ENCODE data around the gene SLC36A1. TPM values are rescaled to one million over a fixed set of nuclear protein-coding genes. Genes with fewer than 3 reads are reported as not detected.
"Not testable (repeated sequence)": the region's sequence is repeated elsewhere in the genome, so short reads cannot be mapped to it uniquely, and the experiment has no call there.

Gene SLC36A1
- total and polyA plus RNA-seq, 4 experiments from 2014 or later = 0.80 to 7.8 (median 3.7) TPM

GRCh38 chr5:151417712-151418111, 29.7 kb upstream of the SLC36A1 start:
- DNase-seq = no peak
- Histone ChIP-seq H3K36me3 (ENCODE audit: insufficient read depth, low read length) (no peaks in the 10 kb centered on the region), H3K9me3 (ENCODE audit: control insufficient read depth in 1 of 2, low read length in 2 of 2) (no peaks in the 10 kb centered on the region), H3K27me3 (ENCODE audit: insufficient read depth, low read length) (no peaks in the 10 kb centered on the region), H3K4me3 (ENCODE audit: low read length in 2 of 2) (no peak overlapping the region), H3K4me1 (ENCODE audit: insufficient read depth, low read length) (no peaks in the 10 kb centered on the region), H3K27ac (ENCODE audit: low read depth, low read length) (no peak overlapping the region)
- intact Hi-C loops (cut with micrococcal nuclease) = no loop called here
- no peak overlapping the region for H3K4me3 Mint-ChIP-seq
- peaks cover 4 to 12% of the 10 kb centered on the region in 2 donors for H3K27me3 Mint-ChIP-seq
- CTCF ChIA-PET (ENCODE audit: partially characterized antibody) = no interaction called here
- no peak overlapping the region for H3K27ac Mint-ChIP-seq
- H3K36me3 Mint-ChIP-seq = peaks cover 0 to 7% of the 10 kb centered on the region in 2 donors
- H3K9me3 Mint-ChIP-seq = peaks cover 0 to 30% (median 18%) of the 10 kb centered on the region in 8 donors
- no peaks in the 10 kb centered on the region for H3K4me1 Mint-ChIP-seq
- POLR2A ChIA-PET (ENCODE audit: partially characterized antibody) = no interaction called here

DNA sequence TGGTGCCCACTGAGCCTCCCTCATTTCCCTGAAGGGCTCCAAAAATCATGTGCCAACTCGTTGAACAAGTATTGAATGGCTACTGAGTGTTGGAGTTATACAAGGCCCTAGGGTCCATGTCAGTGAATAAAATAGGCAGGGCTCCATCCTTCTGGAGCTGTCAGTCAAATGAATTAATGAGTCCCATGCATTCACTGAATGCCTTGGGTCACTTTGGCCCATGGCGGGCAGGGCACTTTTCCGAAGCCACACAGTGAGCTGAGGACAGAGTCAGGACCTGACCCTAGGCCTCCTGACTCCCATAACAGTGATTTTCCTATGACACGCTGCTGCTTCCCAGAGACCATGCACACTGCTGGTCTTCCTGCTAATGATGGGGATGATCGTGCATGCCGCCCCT, 27.3 kb upstream of the SLC36A1 start:
- ChIA-PET POLR2A (ENCODE audit: partially characterized antibody) (no interaction called here), CTCF (ENCODE audit: partially characterized antibody) (no interaction called here)
- intact Hi-C loops (cut with micrococcal nuclease) = no loop called here
- H3K36me3 Mint-ChIP-seq = peaks cover 0 to 7% of the 10 kb centered on the region in 2 donors
- no peak overlapping the region for H3K27ac ChIP-seq (ENCODE audit: low read depth, low read length)
- H3K4me3 Mint-ChIP-seq = no peak overlapping the region
- H3K4me1 Mint-ChIP-seq = no peaks in the 10 kb centered on the region
- no peak overlapping the region for H3K27ac Mint-ChIP-seq
- H3K36me3 ChIP-seq (ENCODE audit: insufficient read depth, low read length) = no peaks in the 10 kb centered on the region
- H3K9me3 Mint-ChIP-seq = peaks cover 0 to 30% (median 18%) of the 10 kb centered on the region in 8 donors
- H3K27me3 Mint-ChIP-seq = peaks cover 14 to 17% of the 10 kb centered on the region in 2 donors
- no peak for DNase-seq
- no peaks in the 10 kb centered on the region for H3K9me3 ChIP-seq (ENCODE audit: control insufficient read depth in 1 of 2, low read length in 2 of 2)
- no peaks in the 10 kb centered on the region for H3K4me1 ChIP-seq (ENCODE audit: insufficient read depth, low read length)
- H3K4me3 ChIP-seq (ENCODE audit: low read length in 2 of 2) = no peak overlapping the region
- H3K27me3 ChIP-seq (ENCODE audit: insufficient read depth, low read length) = no peaks in the 10 kb centered on the region

DNA sequence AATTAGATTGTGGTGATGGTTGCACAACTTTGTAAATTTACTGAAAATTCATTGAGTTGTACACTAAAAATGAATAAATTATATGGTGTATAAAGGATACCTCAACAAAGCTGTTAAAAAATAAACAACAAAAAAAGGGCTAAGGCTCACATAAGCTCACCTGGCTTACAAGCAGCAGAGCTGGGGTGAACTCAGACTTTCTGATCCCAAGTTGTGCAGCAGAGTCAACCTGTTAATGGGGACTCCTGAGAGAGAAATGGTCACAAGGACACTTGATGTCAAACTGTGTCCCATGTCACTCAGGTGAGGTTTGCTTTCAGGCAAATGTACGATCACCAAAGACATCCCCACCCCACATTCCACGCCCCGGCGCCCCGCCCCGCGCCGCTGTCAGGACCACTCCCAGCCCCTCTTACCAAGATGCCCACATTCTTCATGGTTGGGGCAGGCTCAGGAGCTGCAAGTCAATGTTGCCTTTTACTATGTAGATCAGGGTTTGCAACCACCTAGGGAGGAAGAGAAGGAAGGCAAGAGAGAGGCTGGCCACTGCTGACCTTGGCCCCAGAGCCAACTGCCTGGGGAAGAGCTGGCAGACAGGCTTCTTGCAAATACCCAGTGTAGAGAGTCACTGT, 22.4 kb upstream of the SLC36A1 start:
- no peaks in the 10 kb centered on the region for H3K4me1 Mint-ChIP-seq
- ChIA-PET CTCF (ENCODE audit: partially characterized antibody) (no interaction called here), POLR2A (ENCODE audit: partially characterized antibody) (no interaction called here)
- H3K27me3 Mint-ChIP-seq = peaks cover 13 to 19% of the 10 kb centered on the region in 2 donors
- H3K36me3 Mint-ChIP-seq = no peaks in the 10 kb centered on the region
- Histone ChIP-seq H3K27ac (ENCODE audit: low read depth, low read length) (no peak overlapping the region), H3K36me3 (ENCODE audit: insufficient read depth, low read length) (no peaks in the 10 kb centered on the region), H3K9me3 (ENCODE audit: control insufficient read depth in 1 of 2, low read length in 2 of 2) (no peaks in the 10 kb centered on the region), H3K4me1 (ENCODE audit: insufficient read depth, low read length) (no peaks in the 10 kb centered on the region), H3K27me3 (ENCODE audit: insufficient read depth, low read length) (no peaks in the 10 kb centered on the region), H3K4me3 (ENCODE audit: low read length in 2 of 2) (no peak overlapping the region)
- H3K27ac Mint-ChIP-seq = no peak overlapping the region
- no peaks in the 10 kb centered on the region for H3K9me3 Mint-ChIP-seq
- DNase-seq = no peak
- intact Hi-C loops (cut with micrococcal nuclease) = no loop called here
- no peak overlapping the region for H3K4me3 Mint-ChIP-seq

DNA sequence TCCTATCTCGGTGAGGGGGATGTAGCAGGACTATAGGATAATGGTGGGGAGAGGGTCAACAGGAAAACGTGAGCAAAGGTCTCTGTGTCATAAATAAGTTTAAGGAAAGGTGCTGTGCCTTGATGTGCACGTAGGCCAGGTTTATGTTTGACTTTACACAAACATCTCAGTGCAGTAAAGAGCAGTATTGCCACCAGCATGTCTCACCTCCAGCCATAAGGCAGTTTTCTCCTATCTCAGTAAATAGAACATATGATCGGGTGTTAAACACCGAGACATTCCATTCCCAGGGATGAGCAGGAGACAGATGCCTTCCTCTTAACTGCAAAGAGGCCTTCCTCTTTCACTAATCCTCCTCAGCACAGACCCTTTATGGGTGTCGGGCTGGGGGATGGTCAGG, 21.1 kb upstream of the SLC36A1 start:
- peaks cover 13 to 19% of the 10 kb centered on the region in 2 donors for H3K27me3 Mint-ChIP-seq
- H3K9me3 Mint-ChIP-seq; H3K4me1 Mint-ChIP-seq; H3K36me3 Mint-ChIP-seq; H3K9me3 ChIP-seq (ENCODE audit: control insufficient read depth in 1 of 2, low read length in 2 of 2); H3K27ac Mint-ChIP-seq; H3K4me3 Mint-ChIP-seq; CTCF ChIA-PET (ENCODE audit: partially characterized antibody); intact Hi-C loops (cut with micrococcal nuclease); H3K4me3 ChIP-seq (ENCODE audit: low read length in 2 of 2); DNase-seq; H3K4me1 ChIP-seq (ENCODE audit: insufficient read depth, low read length); H3K36me3 ChIP-seq (ENCODE audit: insufficient read depth, low read length); POLR2A ChIA-PET (ENCODE audit: partially characterized antibody); H3K27me3 ChIP-seq (ENCODE audit: insufficient read depth, low read length); H3K27ac ChIP-seq (ENCODE audit: low read depth, low read length): not testable (repeated sequence)

DNA sequence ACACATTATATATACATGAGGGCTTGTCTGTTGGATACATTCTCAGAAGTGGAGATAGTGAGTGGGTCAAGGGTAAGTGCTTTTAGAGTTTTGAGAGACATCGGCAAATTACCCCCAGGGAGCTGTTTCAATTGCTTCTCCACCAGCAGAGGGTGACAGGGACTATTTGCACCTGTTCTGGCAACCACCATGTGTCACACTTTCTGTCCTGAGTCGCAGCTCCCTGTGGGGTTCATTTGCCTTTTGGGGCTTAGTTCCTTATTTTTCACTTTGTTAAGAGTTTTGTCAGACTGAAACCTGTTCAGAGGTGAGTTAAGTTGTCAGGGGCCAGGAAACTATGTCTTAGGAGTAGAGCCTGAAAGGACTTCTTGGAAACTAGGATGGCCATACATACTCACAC, 20.1 kb upstream of the SLC36A1 start:
- Mint-ChIP-seq H3K36me3 (no peaks in the 10 kb centered on the region), H3K27ac (no peak overlapping the region), H3K9me3 (no peaks in the 10 kb centered on the region), H3K4me1 (no peaks in the 10 kb centered on the region), H3K4me3 (no peak overlapping the region), H3K27me3 (peaks cover 15 to 16% of the 10 kb centered on the region in 2 donors)
- Histone ChIP-seq H3K36me3 (ENCODE audit: insufficient read depth, low read length) (no peaks in the 10 kb centered on the region), H3K27me3 (ENCODE audit: insufficient read depth, low read length) (no peaks in the 10 kb centered on the region), H3K4me3 (ENCODE audit: low read length in 2 of 2) (no peak overlapping the region), H3K9me3 (ENCODE audit: control insufficient read depth in 1 of 2, low read length in 2 of 2) (no peaks in the 10 kb centered on the region), H3K27ac (ENCODE audit: low read depth, low read length) (no peak overlapping the region), H3K4me1 (ENCODE audit: insufficient read depth, low read length) (no peaks in the 10 kb centered on the region)
- CTCF ChIA-PET (ENCODE audit: partially characterized antibody) = no interaction called here
- intact Hi-C loops (cut with micrococcal nuclease) = no loop called here
- POLR2A ChIA-PET (ENCODE audit: partially characterized antibody) = no interaction called here
- DNase-seq = no peak

DNA sequence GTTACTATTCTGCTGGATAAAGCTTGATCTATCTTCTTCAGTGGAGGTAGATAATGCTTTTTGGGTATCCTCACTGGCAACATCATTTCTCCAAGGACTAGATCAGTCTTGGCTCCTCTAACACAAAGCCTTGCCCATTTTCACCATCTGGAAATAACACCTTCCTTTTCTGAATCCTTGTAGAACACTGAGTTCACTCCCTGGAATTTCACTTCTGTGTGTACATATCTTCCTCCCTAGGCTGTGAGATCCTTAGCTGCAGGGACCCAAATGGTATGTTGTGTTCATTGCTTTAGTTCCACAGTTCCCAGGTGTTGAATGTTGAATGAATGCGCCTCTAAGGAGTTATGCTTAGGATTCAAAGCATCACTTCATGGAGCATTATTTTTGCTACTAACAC, 16.7 kb upstream of the SLC36A1 start:
- H3K9me3 Mint-ChIP-seq = no peaks in the 10 kb centered on the region
- no peak overlapping the region for H3K4me3 Mint-ChIP-seq
- DNase-seq = no peak
- Histone ChIP-seq H3K9me3 (ENCODE audit: control insufficient read depth in 1 of 2, low read length in 2 of 2) (no peaks in the 10 kb centered on the region), H3K4me3 (ENCODE audit: low read length in 2 of 2) (no peak overlapping the region), H3K4me1 (ENCODE audit: insufficient read depth, low read length) (no peaks in the 10 kb centered on the region), H3K27ac (ENCODE audit: low read depth, low read length) (no peak overlapping the region), H3K27me3 (ENCODE audit: insufficient read depth, low read length) (no peaks in the 10 kb centered on the region), H3K36me3 (ENCODE audit: insufficient read depth, low read length) (no peaks in the 10 kb centered on the region)
- POLR2A ChIA-PET (ENCODE audit: partially characterized antibody) = no interaction called here
- no peaks in the 10 kb centered on the region for H3K4me1 Mint-ChIP-seq
- intact Hi-C loops (cut with micrococcal nuclease) = no loop called here
- no peaks in the 10 kb centered on the region for H3K36me3 Mint-ChIP-seq
- CTCF ChIA-PET (ENCODE audit: partially characterized antibody) = interaction anchor here (1.5 to 1.8 kb wide), 2 partner anchors 15 to 17 kb away, joined by 4 to 5 read pairs; partner anchors contain the start of gene SLC36A1
- H3K27me3 Mint-ChIP-seq = peaks cover 0 to 8% of the 10 kb centered on the region in 2 donors
- H3K27ac Mint-ChIP-seq = no peak overlapping the region

DNA sequence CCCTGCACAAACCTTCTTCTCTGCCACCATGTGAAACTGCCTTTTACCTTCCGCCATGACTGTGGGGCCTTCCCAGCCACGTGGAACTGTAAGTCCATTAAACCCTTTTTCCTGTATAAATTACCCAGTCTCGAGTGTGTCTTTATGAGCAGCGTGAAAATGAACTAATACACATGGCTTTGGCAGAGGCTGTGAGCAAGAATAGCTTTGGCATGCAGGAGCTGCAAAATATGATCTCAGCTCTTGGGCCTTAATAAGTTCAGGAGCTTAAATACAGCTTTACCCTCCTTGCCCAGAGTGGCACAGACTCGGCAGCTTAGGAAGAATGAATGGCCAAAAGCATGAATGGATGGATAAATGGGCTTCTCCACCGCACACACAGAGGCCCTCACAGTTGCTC, 15.7 kb upstream of the SLC36A1 start:
- no peak overlapping the region for H3K27ac ChIP-seq (ENCODE audit: low read depth, low read length)
- intact Hi-C loops (cut with micrococcal nuclease) = no loop called here
- no peaks in the 10 kb centered on the region for H3K27me3 ChIP-seq (ENCODE audit: insufficient read depth, low read length)
- no peaks in the 10 kb centered on the region for H3K9me3 ChIP-seq (ENCODE audit: control insufficient read depth in 1 of 2, low read length in 2 of 2)
- H3K4me1 ChIP-seq (ENCODE audit: insufficient read depth, low read length) = no peaks in the 10 kb centered on the region
- no peak for DNase-seq
- Mint-ChIP-seq H3K4me3 (no peak overlapping the region), H3K4me1 (no peaks in the 10 kb centered on the region), H3K9me3 (no peaks in the 10 kb centered on the region), H3K27ac (no peak overlapping the region), H3K36me3 (no peaks in the 10 kb centered on the region), H3K27me3 (peaks cover 0 to 8% of the 10 kb centered on the region in 2 donors)
- H3K4me3 ChIP-seq (ENCODE audit: low read length in 2 of 2) = no peak overlapping the region
- no peaks in the 10 kb centered on the region for H3K36me3 ChIP-seq (ENCODE audit: insufficient read depth, low read length)
- POLR2A ChIA-PET (ENCODE audit: partially characterized antibody) = no interaction called here
- CTCF ChIA-PET (ENCODE audit: partially characterized antibody) = interaction anchor here (1.5 to 1.8 kb wide), 2 partner anchors 14 to 16 kb away, joined by 4 to 5 read pairs; partner anchors contain the start of gene SLC36A1
